H1 (cell line): ENCODE results near the gene KAT2A. TPM values are rescaled to one million over a fixed set of nuclear protein-coding genes. Genes with fewer than 3 reads are reported as not detected.

Experiments used
- BACH1 ChIP-seq: IDR thresholded peaks from 2 replicates; pipeline ENCODE4 v1.6.1; 2012; ENCODE audit warnings: low read length, improper control_type of control experiment
- BRCA1 ChIP-seq: IDR thresholded peaks from 2 replicates; pipeline ENCODE4 v1.6.1; 2012; ENCODE audit warnings: low read depth, low read length, improper control_type of control experiment
- CTCF ChIP-seq, 3 experiments: IDR thresholded peaks; 1 replicate in 2 of 3; 2 replicates in 1 of 3; pipeline versions ENCODE4 v1.5.1 to v1.6.1; 2011; ENCODE audit warnings: low read length in 3 of 3, mild to moderate bottlenecking in 3 of 3, inconsistent platforms in 2 of 3, low read depth in 1 of 3, moderate library complexity in 1 of 3; ENCODE audit not compliant: insufficient read depth in 1 of 3; ENCODE audit errors: control extremely low read depth in 1 of 3
- RNF2 ChIP-seq: fragments of 200-900, 300-1000 bp; sonication (generic); IDR thresholded peaks from 2 replicates; pipeline ENCODE4 v1.7.1; 2016; ENCODE audit warnings: borderline replicate concordance, low read depth, mild to moderate bottlenecking, antibody characterized with exemption, low read length; ENCODE audit not compliant: poor library complexity, severe bottlenecking; ENCODE audit errors: missing control alignments
- SRF ChIP-seq: IDR thresholded peaks from 2 replicates; pipeline ENCODE4 v1.6.1; 2011; ENCODE audit warnings: mild to moderate bottlenecking, low read depth, low read length, moderate library complexity
- TAF1 ChIP-seq: IDR thresholded peaks from 2 replicates; pipeline ENCODE4 v1.6.1; 2011; ENCODE audit warnings: mild to moderate bottlenecking, low read depth, low read length
- polyA plus RNA-seq, 7 experiments: library from polyadenylated mRNA; depleted of rRNA in 3 of 7; stranded (reverse) in 5 of 7; unstranded in 2 of 7; fragments of >200 nt in 5 of 7; fragments of 200-250 nt in 2 of 7; gene quantifications; 1 replicate in 5 of 7; 2 replicates in 1 of 7; 4 replicates in 1 of 7; pipeline versions ENCODE4 v1.2.1 to v1.2.3, GENCODE V29; 2011 to 2013; ENCODE audit warnings: missing spikeins in 2 of 7, mixed read lengths in 2 of 7
- total RNA-seq: library from RNA; stranded (reverse); fragmentation: NEBNext Ultra II Directional; extraction: Animal tissue kit (Norgen Biotek cat#: 25700); gene quantifications from 2 replicates; pipeline ENCODE4 v1.2.1, GENCODE V29; 2021
- TF ChIP-seq, protein P1 (sequence below): fragments of 300-600 bp; sonication (generic); IDR thresholded peaks from 2 replicates; pipeline ENCODE4 v1.7.1; 2012; ENCODE audit warnings: low read length, moderate library complexity, mild to moderate bottlenecking, inconsistent platforms; ENCODE audit not compliant: insufficient replicate concordance

Gene KAT2A
- total and polyA plus RNA-seq, 2 of the 8 experiments (the other 6 are each of a cell fraction or from before 2014, with no cell fraction given), result 34.2 to 40.1 TPM

GRCh38 chr17:42067371-42068091 lies 53.6 kb downstream of the KAT2A start (continued):
- TF ChIP-seq CTCF (IDR thresholded peaks at IDR 0.05; ENCODE audit: control extremely low read depth in 1 of 3, insufficient read depth in 1 of 3, low read depth in 1 of 3, low read length in 3 of 3) (peak; percentile 79 to 98 (median 84)), TAF1 (no peak), RNF2 (no peak), SRF (no peak), BRCA1 (no peak), BACH1 (no peak)
- TF ChIP-seq, protein P1, sequence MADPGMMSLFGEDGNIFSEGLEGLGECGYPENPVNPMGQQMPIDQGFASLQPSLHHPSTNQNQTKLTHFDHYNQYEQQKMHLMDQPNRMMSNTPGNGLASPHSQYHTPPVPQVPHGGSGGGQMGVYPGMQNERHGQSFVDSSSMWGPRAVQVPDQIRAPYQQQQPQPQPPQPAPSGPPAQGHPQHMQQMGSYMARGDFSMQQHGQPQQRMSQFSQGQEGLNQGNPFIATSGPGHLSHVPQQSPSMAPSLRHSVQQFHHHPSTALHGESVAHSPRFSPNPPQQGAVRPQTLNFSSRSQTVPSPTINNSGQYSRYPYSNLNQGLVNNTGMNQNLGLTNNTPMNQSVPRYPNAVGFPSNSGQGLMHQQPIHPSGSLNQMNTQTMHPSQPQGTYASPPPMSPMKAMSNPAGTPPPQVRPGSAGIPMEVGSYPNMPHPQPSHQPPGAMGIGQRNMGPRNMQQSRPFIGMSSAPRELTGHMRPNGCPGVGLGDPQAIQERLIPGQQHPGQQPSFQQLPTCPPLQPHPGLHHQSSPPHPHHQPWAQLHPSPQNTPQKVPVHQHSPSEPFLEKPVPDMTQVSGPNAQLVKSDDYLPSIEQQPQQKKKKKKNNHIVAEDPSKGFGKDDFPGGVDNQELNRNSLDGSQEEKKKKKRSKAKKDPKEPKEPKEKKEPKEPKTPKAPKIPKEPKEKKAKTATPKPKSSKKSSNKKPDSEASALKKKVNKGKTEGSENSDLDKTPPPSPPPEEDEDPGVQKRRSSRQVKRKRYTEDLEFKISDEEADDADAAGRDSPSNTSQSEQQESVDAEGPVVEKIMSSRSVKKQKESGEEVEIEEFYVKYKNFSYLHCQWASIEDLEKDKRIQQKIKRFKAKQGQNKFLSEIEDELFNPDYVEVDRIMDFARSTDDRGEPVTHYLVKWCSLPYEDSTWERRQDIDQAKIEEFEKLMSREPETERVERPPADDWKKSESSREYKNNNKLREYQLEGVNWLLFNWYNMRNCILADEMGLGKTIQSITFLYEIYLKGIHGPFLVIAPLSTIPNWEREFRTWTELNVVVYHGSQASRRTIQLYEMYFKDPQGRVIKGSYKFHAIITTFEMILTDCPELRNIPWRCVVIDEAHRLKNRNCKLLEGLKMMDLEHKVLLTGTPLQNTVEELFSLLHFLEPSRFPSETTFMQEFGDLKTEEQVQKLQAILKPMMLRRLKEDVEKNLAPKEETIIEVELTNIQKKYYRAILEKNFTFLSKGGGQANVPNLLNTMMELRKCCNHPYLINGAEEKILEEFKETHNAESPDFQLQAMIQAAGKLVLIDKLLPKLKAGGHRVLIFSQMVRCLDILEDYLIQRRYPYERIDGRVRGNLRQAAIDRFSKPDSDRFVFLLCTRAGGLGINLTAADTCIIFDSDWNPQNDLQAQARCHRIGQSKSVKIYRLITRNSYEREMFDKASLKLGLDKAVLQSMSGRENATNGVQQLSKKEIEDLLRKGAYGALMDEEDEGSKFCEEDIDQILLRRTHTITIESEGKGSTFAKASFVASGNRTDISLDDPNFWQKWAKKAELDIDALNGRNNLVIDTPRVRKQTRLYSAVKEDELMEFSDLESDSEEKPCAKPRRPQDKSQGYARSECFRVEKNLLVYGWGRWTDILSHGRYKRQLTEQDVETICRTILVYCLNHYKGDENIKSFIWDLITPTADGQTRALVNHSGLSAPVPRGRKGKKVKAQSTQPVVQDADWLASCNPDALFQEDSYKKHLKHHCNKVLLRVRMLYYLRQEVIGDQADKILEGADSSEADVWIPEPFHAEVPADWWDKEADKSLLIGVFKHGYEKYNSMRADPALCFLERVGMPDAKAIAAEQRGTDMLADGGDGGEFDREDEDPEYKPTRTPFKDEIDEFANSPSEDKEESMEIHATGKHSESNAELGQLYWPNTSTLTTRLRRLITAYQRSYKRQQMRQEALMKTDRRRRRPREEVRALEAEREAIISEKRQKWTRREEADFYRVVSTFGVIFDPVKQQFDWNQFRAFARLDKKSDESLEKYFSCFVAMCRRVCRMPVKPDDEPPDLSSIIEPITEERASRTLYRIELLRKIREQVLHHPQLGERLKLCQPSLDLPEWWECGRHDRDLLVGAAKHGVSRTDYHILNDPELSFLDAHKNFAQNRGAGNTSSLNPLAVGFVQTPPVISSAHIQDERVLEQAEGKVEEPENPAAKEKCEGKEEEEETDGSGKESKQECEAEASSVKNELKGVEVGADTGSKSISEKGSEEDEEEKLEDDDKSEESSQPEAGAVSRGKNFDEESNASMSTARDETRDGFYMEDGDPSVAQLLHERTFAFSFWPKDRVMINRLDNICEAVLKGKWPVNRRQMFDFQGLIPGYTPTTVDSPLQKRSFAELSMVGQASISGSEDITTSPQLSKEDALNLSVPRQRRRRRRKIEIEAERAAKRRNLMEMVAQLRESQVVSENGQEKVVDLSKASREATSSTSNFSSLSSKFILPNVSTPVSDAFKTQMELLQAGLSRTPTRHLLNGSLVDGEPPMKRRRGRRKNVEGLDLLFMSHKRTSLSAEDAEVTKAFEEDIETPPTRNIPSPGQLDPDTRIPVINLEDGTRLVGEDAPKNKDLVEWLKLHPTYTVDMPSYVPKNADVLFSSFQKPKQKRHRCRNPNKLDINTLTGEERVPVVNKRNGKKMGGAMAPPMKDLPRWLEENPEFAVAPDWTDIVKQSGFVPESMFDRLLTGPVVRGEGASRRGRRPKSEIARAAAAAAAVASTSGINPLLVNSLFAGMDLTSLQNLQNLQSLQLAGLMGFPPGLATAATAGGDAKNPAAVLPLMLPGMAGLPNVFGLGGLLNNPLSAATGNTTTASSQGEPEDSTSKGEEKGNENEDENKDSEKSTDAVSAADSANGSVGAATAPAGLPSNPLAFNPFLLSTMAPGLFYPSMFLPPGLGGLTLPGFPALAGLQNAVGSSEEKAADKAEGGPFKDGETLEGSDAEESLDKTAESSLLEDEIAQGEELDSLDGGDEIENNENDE, result no peak
